HCT116 (cell line): ENCODE data around the gene SLC7A1. TPM values are rescaled to one million over a fixed set of nuclear protein-coding genes. Genes with fewer than 3 reads are reported as not detected.

Experiments used
- ATAC-seq: fragments of 200-7000 bp; cut with Tn5 transposase; 2 replicates; pipeline ENCODE4 v1.9.1; 2020; ENCODE audit warnings: mild to moderate bottlenecking, moderate library complexity
- BruUV-seq: library from RNA; stranded (reverse); fragments of 400-500 nt; replicated peaks from 2 replicates; lab custom pipeline; 2021; lab: Mats Ljungman, UMichigan
- CTCF ChIA-PET: fragments of 300-600 bp; sonication (Branson Sonifier 250); formaldehyde crosslinking; loops from one replicate; lab custom pipeline; 2021; ENCODE audit warnings: antibody characterized with exemption; lab: Charles Lee
- POLR2A ChIA-PET: fragments of 300-600, 350-600 bp; sonication (Branson Sonifier 250); formaldehyde crosslinking; loops from one replicate; lab custom pipeline; 2021; ENCODE audit warnings: antibody characterized with exemption; lab: Charles Lee
- RAD21 ChIA-PET, 2 experiments: fragments of 300-600 bp; sonication (Branson Sonifier 250); formaldehyde crosslinking; loops; one replicate each; lab custom pipeline; 2023; ENCODE audit warnings: low total read pairs in 2 of 2; ENCODE audit not compliant: uncharacterized antibody in 2 of 2, unreplicated experiment in 2 of 2, low non-redundant PET in 1 of 2; lab: Charles Lee
- DNase-seq: peaks from one replicate; pipeline ENCODE4 v3.0.0-alpha.2; 2010; ENCODE audit warnings: low read depth, low spot score
- H2AFZ ChIP-seq: fragments of 200-600 bp; shearing (Covaris generic), sonication (generic); 2 replicates; pipeline ENCODE4 v1.6.1; 2017; ENCODE audit warnings: low read depth, mixed run types, mixed read lengths, antibody characterized with exemption, low read length; ENCODE audit not compliant: poor library complexity, severe bottlenecking
- H3K27ac ChIP-seq: 2 replicates; pipeline ENCODE4 v1.5.1; 2012; ENCODE audit warnings: low read depth, low read length
- H3K27me3 ChIP-seq: fragments of 200-600 bp; sonication (generic); 2 replicates; pipeline ENCODE4 v1.6.1; 2016; ENCODE audit warnings: mixed run types, low read length, mixed read lengths; ENCODE audit not compliant: insufficient read depth
- H3K36me3 ChIP-seq, 2 experiments: fragments of 200-500 bp in 1 of 2; fragments of 200-600 bp in 1 of 2; sonication (Bioruptor generic) in 1 of 2; sonication (generic) in 1 of 2; 2 replicates each; pipeline versions ENCODE4 v1.5.1 to v1.6.1; 2014 to 2016; ENCODE audit warnings: low read length in 2 of 2, inconsistent platforms in 1 of 2, mixed read lengths in 1 of 2, mixed run types in 1 of 2; ENCODE audit not compliant: insufficient read depth in 2 of 2, control insufficient read depth in 1 of 2
- H3K4me1 ChIP-seq, 2 experiments: fragments of 200-600 bp in 1 of 2; sonication (generic) in 1 of 2; 2 replicates each; pipeline versions ENCODE4 v1.5.1 to v1.6.1; 2012 to 2017; ENCODE audit warnings: low read length in 2 of 2, inconsistent platforms in 1 of 2, mild to moderate bottlenecking in 1 of 2, mixed read lengths in 1 of 2, mixed run types in 1 of 2, moderate library complexity in 1 of 2; ENCODE audit not compliant: insufficient read depth in 2 of 2, control insufficient read depth in 1 of 2
- H3K4me2 ChIP-seq: fragments of 200-600 bp; sonication (generic); 2 replicates; pipeline ENCODE4 v1.6.1; 2017; ENCODE audit warnings: mixed run types, low read length, mixed read lengths
- H3K4me3 ChIP-seq, 2 experiments: fragments of 200-600 bp in 1 of 2; sonication (generic) in 1 of 2; replicated peaks in 1 of 2; 2 replicates each; pipeline ENCODE4 v1.5.1; 2011 to 2016; ENCODE audit warnings: low read length in 2 of 2, control low read depth in 1 of 2, low read depth in 1 of 2, mild to moderate bottlenecking in 1 of 2, mixed read lengths in 1 of 2, mixed run types in 1 of 2
- H3K79me2 ChIP-seq: fragments of 200-600 bp; sonication (generic); 2 replicates; pipeline ENCODE4 v1.6.1; 2017; ENCODE audit warnings: mild to moderate bottlenecking, mixed run types, low read length, moderate library complexity, mixed read lengths; ENCODE audit not compliant: insufficient read depth
- H3K9ac ChIP-seq: fragments of 200-600 bp; sonication (generic); 2 replicates; pipeline ENCODE4 v1.6.1; 2016; ENCODE audit warnings: low read length, mixed read lengths
- H3K9me2 ChIP-seq: fragments of 200-600 bp; sonication (generic), shearing (Covaris generic); 2 replicates; pipeline ENCODE4 v1.6.1; 2017; ENCODE audit warnings: mixed run types, mild to moderate bottlenecking, moderate library complexity; ENCODE audit not compliant: insufficient read depth
- H3K9me3 ChIP-seq, 2 experiments: fragments of 200-500 bp in 1 of 2; fragments of 200-600 bp in 1 of 2; sonication (Bioruptor generic) in 1 of 2; sonication (generic) in 1 of 2; 2 replicates each; pipeline ENCODE4 v1.6.1; 2014 to 2017; ENCODE audit warnings: low read length in 2 of 2, mixed read lengths in 2 of 2, inconsistent platforms in 1 of 2, low read depth in 1 of 2, mild to moderate bottlenecking in 1 of 2, mixed run types in 1 of 2, moderate library complexity in 1 of 2; ENCODE audit not compliant: control insufficient read depth in 1 of 2, insufficient read depth in 1 of 2
- H4K20me1 ChIP-seq: fragments of 200-600 bp; sonication (generic), shearing (Covaris generic); 2 replicates; pipeline ENCODE4 v1.6.1; 2017; ENCODE audit warnings: mixed run types, mild to moderate bottlenecking, moderate library complexity; ENCODE audit not compliant: insufficient read depth
- CEBPB ChIP-seq: IDR thresholded peaks from 2 replicates; pipeline ENCODE4 v1.6.1; 2012; ENCODE audit warnings: low read depth
- EGR1 ChIP-seq: IDR thresholded peaks from 2 replicates; pipeline ENCODE4 v1.6.1; 2012; ENCODE audit warnings: low read depth
- EZH2phosphoT487 ChIP-seq: fragments of 200-600 bp; IDR thresholded peaks from 2 replicates; pipeline ENCODE4 v1.6.1; 2018; ENCODE audit warnings: antibody characterized with exemption, borderline replicate concordance
- FOSL1 ChIP-seq: IDR thresholded peaks from 2 replicates; pipeline ENCODE4 v1.6.1; 2012; ENCODE audit warnings: low read depth
- JUND ChIP-seq: IDR thresholded peaks from 2 replicates; pipeline ENCODE4 v1.6.1; 2012
- POLR2A ChIP-seq: IDR thresholded peaks from 2 replicates; pipeline ENCODE4 v1.7.0; 2011; ENCODE audit warnings: borderline replicate concordance; ENCODE audit not compliant: insufficient read depth, insufficient read length; ENCODE audit errors: extremely low read depth
- POLR2AphosphoS5 ChIP-seq: IDR thresholded peaks from 2 replicates; pipeline ENCODE4 v1.6.1; 2011; ENCODE audit warnings: mild to moderate bottlenecking, low read depth, low read length, moderate library complexity
- RAD21 ChIP-seq: IDR thresholded peaks from 2 replicates; pipeline ENCODE4 v1.6.1; 2012; ENCODE audit warnings: low read depth, mild to moderate bottlenecking
- SP1 ChIP-seq: IDR thresholded peaks from 2 replicates; pipeline ENCODE4 v1.6.1; 2012; ENCODE audit warnings: low read depth
- SRF ChIP-seq: IDR thresholded peaks from 2 replicates; pipeline ENCODE4 v1.6.1; 2012; ENCODE audit warnings: low read depth
- TCF7L2 ChIP-seq: IDR thresholded peaks from 2 replicates; pipeline ENCODE4 v1.7.0; 2011; ENCODE audit warnings: borderline replicate concordance, inconsistent platforms; ENCODE audit not compliant: insufficient read depth, insufficient read length; ENCODE audit errors: extremely low read depth
- YY1 ChIP-seq: IDR thresholded peaks from 2 replicates; pipeline ENCODE4 v1.6.1; 2011; ENCODE audit warnings: low read length, low read depth, moderate library complexity, mild to moderate bottlenecking; ENCODE audit not compliant: insufficient replicate concordance; ENCODE audit errors: extremely low read depth
- ZFX ChIP-seq: fragments of 450-650 bp; IDR thresholded peaks from 2 replicates; pipeline ENCODE4 v1.6.1; 2017
- ZNF274 ChIP-seq: fragments of 200-500 bp; sonication (Bioruptor generic); IDR thresholded peaks from 2 replicates; pipeline ENCODE4 v1.6.1; 2014; ENCODE audit warnings: mild to moderate bottlenecking, low read depth, low read length, inconsistent platforms
- intact Hi-C: fragments of 100-400 bp; cut with micrococcal nuclease; formaldehyde crosslinking; loops from 2 replicates; pipeline ENCODE4 v1.10.0; 2022
- total RNA-seq: library from RNA; stranded (reverse); gene quantifications from one replicate; pipeline ENCODE4 v1.2.1, GENCODE V29; 2021; ENCODE audit not compliant: unreplicated experiment
- TF ChIP-seq, protein P1 (sequence below): IDR thresholded peaks from 2 replicates; pipeline ENCODE4 v1.6.1; 2012; ENCODE audit warnings: low read depth
- TF ChIP-seq, protein P2 (sequence below): IDR thresholded peaks from 2 replicates; pipeline ENCODE4 v1.6.1; 2012
- TF ChIP-seq, protein P3 (sequence below): IDR thresholded peaks from 2 replicates; pipeline ENCODE4 v1.6.1; 2012
- TF ChIP-seq, protein P4 (sequence below), 3 experiments: fragments of 200-600 bp in 1 of 3; sonication (generic) in 1 of 3; IDR thresholded peaks in 2 of 3; conservative IDR thresholded peaks in 1 of 3; 2 replicates each; pipeline ENCODE4 v1.5.1; 2012 to 2017; ENCODE audit warnings: low read depth in 2 of 3, low read length in 2 of 3, antibody characterized with exemption in 1 of 3, borderline replicate concordance in 1 of 3, control low read depth in 1 of 3, mild to moderate bottlenecking in 1 of 3, mixed read lengths in 1 of 3, mixed run types in 1 of 3, moderate library complexity in 1 of 3; ENCODE audit not compliant: insufficient read depth in 1 of 3
- TF ChIP-seq, protein P5 (sequence below): IDR thresholded peaks from 2 replicates; pipeline ENCODE4 v1.6.1; 2011; ENCODE audit warnings: mild to moderate bottlenecking, low read length, moderate library complexity; ENCODE audit not compliant: insufficient replicate concordance; ENCODE audit errors: extremely low read depth

Gene SLC7A1
- total RNA-seq, 1 experiment from 2014 or later, result 124 TPM

DNA sequence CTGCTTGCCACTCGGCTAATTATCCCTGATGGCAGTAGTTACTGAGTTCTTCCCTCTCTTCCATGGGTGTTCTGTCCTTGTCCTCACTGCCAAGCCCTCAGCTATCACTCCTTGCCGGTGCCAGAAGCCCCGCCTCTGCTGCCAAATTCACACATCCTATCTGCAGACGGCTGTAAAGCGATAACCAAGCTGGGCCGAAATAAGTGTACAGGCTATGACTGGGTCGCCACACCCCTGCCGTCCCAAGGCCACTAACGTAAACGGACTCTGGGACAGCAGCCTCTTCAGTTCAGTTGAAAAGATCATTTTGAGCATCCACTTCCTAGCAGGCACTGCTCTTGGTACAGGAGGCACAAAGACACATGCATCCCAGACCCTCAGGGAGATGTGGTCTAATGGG lies 13.3 kb downstream of the SLC7A1 start:
- no peak overlapping the region for H3K4me2 ChIP-seq

More for the DNA sequence above, 13.3 kb downstream of the SLC7A1 start:
- peaks cover 29% of the 10 kb centered on the region; the same call in 1 of the 2 replicates for H4K20me1 ChIP-seq
- H3K4me3 ChIP-seq, result no peak overlapping the region
- H2AFZ ChIP-seq, result no peak overlapping the region
- no peaks in the 10 kb centered on the region for H3K27me3 ChIP-seq
- H3K4me1 ChIP-seq, result peaks cover 11 to 30% of the 10 kb centered on the region in 2 experiments
- no peak overlapping the region for H3K9ac ChIP-seq
- no peak for DNase-seq
- no peak overlapping the region for H3K27ac ChIP-seq
- POLR2A ChIA-PET, result no interaction called here
- TF ChIP-seq ZFX, result no peak
- no peak for TF ChIP-seq EGR1
- no peak for TF ChIP-seq RAD21
- TF ChIP-seq JUND, result no peak
- no peak for TF ChIP-seq SRF
- no peak for TF ChIP-seq TCF7L2
- TF ChIP-seq, protein P1, sequence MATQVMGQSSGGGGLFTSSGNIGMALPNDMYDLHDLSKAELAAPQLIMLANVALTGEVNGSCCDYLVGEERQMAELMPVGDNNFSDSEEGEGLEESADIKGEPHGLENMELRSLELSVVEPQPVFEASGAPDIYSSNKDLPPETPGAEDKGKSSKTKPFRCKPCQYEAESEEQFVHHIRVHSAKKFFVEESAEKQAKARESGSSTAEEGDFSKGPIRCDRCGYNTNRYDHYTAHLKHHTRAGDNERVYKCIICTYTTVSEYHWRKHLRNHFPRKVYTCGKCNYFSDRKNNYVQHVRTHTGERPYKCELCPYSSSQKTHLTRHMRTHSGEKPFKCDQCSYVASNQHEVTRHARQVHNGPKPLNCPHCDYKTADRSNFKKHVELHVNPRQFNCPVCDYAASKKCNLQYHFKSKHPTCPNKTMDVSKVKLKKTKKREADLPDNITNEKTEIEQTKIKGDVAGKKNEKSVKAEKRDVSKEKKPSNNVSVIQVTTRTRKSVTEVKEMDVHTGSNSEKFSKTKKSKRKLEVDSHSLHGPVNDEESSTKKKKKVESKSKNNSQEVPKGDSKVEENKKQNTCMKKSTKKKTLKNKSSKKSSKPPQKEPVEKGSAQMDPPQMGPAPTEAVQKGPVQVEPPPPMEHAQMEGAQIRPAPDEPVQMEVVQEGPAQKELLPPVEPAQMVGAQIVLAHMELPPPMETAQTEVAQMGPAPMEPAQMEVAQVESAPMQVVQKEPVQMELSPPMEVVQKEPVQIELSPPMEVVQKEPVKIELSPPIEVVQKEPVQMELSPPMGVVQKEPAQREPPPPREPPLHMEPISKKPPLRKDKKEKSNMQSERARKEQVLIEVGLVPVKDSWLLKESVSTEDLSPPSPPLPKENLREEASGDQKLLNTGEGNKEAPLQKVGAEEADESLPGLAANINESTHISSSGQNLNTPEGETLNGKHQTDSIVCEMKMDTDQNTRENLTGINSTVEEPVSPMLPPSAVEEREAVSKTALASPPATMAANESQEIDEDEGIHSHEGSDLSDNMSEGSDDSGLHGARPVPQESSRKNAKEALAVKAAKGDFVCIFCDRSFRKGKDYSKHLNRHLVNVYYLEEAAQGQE, result no peak
- no peak for TF ChIP-seq FOSL1
- no peak for TF ChIP-seq YY1
- TF ChIP-seq, protein P2, sequence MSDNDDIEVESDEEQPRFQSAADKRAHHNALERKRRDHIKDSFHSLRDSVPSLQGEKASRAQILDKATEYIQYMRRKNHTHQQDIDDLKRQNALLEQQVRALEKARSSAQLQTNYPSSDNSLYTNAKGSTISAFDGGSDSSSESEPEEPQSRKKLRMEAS, result no peak
- no peak for TF ChIP-seq SP1
- TF ChIP-seq, protein P3, sequence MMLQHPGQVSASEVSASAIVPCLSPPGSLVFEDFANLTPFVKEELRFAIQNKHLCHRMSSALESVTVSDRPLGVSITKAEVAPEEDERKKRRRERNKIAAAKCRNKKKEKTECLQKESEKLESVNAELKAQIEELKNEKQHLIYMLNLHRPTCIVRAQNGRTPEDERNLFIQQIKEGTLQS, result no peak
- TF ChIP-seq, protein P4, sequence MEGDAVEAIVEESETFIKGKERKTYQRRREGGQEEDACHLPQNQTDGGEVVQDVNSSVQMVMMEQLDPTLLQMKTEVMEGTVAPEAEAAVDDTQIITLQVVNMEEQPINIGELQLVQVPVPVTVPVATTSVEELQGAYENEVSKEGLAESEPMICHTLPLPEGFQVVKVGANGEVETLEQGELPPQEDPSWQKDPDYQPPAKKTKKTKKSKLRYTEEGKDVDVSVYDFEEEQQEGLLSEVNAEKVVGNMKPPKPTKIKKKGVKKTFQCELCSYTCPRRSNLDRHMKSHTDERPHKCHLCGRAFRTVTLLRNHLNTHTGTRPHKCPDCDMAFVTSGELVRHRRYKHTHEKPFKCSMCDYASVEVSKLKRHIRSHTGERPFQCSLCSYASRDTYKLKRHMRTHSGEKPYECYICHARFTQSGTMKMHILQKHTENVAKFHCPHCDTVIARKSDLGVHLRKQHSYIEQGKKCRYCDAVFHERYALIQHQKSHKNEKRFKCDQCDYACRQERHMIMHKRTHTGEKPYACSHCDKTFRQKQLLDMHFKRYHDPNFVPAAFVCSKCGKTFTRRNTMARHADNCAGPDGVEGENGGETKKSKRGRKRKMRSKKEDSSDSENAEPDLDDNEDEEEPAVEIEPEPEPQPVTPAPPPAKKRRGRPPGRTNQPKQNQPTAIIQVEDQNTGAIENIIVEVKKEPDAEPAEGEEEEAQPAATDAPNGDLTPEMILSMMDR (IDR thresholded peaks at IDR 0.05 in 2 of 3, conservative IDR thresholded peaks at IDR 0.05 in 1 of 3; ENCODE audit: borderline replicate concordance in 1 of 3, insufficient read depth in 1 of 3, low read depth in 2 of 3, low read length in 2 of 3), result no peak
- no peak for TF ChIP-seq POLR2A
- no peak for TF ChIP-seq CEBPB
- TF ChIP-seq, protein P5, sequence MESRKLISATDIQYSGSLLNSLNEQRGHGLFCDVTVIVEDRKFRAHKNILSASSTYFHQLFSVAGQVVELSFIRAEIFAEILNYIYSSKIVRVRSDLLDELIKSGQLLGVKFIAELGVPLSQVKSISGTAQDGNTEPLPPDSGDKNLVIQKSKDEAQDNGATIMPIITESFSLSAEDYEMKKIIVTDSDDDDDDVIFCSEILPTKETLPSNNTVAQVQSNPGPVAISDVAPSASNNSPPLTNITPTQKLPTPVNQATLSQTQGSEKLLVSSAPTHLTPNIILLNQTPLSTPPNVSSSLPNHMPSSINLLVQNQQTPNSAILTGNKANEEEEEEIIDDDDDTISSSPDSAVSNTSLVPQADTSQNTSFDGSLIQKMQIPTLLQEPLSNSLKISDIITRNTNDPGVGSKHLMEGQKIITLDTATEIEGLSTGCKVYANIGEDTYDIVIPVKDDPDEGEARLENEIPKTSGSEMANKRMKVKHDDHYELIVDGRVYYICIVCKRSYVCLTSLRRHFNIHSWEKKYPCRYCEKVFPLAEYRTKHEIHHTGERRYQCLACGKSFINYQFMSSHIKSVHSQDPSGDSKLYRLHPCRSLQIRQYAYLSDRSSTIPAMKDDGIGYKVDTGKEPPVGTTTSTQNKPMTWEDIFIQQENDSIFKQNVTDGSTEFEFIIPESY, result no peak
- no peak for TF ChIP-seq ZNF274
- no peak for TF ChIP-seq POLR2AphosphoS5
- no peak for TF ChIP-seq EZH2phosphoT487
- RAD21 ChIA-PET, result no interaction called here
- H3K36me3 ChIP-seq, result no peaks in the 10 kb centered on the region
- H3K9me3 ChIP-seq, result no peaks in the 10 kb centered on the region
- no TSS peak for BruUV-seq
- intact Hi-C loops, result no loop called here
- no peak for ATAC-seq
- CTCF ChIA-PET, result no interaction called here
- no peaks in the 10 kb centered on the region for H3K9me2 ChIP-seq
- peaks cover 99% of the 10 kb centered on the region for H3K79me2 ChIP-seq
